Measurements from ENCODE around the gene CARHSP1.
"Not testable (repeated sequence)": the region's sequence is repeated elsewhere in the genome, so short reads cannot be mapped to it uniquely, and the experiment has no call there.

Gene CARHSP1

DNA sequence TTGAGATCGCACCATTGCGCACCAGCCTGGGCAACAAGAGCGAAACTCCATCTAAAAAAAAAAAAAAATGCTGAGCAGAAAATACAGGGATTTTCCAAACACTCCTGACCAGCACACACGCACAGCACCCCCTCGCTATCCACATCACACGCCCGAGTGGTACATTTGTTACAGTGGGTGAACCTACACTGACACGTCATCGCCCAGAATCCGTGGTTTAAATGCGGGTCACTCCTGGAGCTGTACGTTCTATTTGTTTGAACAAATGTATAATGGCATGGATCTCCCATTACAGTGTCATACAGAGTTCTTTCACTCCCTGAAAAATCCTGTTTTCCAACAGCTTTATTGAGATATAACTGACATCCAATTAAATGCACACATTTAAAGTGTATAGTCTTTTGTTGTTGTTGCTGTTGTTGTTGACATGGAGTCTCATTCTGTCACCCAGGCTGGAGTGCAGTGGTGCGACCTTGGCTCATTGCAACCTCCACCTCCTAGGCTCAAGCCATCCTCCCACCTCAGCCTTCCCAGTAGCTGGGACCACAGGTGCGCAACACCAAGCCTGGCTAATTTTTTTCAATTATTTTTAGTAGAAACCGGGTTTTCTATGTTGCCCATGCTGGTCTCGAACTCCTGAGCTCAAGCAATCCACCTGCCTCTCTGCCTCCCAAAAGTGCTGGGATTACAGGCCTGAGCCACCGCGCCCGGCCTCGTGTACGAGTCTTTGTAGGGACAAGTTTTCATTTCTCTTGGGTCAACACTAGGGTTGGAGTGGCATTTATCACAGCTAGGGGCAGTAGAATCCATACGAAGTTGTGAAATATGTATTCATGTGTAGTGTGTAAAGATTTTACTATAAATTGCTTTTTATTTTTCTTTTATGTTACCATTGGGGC is 4.4 kb upstream of the CARHSP1 start:
- DNase-seq (ENCODE audit: low read depth in 2 of 2, low spot score in 1 of 2), result no peak

DNA sequence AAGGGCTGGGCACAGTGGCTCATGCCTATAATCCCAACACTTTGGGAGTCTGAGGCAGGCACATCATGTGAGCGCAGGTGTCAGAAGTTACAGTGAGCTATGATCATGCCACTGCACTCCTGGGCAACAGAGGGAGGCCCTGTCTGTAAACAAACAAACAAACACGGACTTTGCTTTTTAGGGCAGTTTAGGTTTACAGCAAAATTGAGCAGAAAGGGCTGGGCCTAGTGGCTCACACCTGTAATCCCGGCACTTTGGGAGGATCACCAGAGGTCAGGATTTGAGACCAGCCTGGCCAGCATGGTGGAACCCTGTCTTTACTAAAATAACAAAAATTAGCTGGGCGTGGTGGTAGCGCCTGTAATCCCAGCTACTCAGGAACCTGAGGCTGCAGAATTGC is 3.3 kb upstream of the CARHSP1 start:
- no peak for DNase-seq (ENCODE audit: low read depth in 2 of 2, low spot score in 1 of 2)

DNA sequence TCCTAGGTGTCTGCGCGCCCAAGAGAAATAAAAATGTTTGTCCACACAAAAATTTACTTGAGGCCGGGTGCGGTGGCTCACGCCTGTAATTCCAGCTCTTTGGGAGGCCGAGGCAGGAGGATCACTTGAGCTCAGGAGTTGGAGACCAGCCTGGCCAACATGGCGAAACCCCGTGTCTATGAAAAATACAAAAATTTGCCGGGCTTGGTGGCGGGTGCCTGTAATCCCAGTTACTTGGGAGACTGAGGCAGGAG is 1.1 kb upstream of the CARHSP1 start:
- not testable (repeated sequence) for DNase-seq (ENCODE audit: low read depth in 2 of 2, low spot score in 1 of 2)

DNA sequence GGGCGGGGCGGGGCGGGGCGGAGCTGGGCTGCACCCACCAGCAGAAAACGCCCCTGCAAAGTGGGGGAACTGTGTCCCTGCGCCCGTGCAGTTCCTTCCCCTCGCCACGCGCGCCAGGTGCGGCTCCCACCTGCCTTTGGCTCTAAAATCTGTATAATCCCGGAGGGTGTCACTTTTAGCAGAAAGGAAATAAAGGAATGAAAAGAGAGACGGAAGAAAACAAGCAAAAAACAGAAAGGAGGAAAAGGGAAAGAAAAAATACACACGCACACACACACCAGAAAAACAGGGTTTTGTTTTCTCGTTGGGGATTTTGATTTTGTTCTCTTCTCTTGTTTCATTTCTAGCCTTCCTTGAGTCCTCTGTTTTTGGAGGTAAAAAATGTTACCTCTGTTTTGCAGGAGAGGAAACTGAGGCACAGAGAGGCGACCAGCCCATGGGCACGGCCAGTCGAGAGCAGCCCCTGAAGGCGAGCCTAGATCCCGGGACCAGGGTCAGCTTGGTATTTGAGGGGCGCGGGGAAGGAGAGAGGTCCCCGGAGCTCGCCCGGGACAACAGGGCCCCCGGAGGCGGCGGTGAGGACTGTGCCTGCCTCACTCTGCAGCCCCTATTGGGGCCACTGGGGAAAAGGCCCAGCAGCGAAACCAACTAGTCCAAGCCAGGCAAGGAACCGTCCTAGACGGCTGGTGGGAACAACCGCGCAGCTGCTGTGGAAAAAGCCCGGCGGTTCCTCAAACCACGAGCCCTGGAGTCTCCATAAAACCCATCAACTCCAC is 594 bp upstream of the CARHSP1 start:
- no peak for DNase-seq (ENCODE audit: low read depth in 2 of 2, low spot score in 1 of 2)

DNA sequence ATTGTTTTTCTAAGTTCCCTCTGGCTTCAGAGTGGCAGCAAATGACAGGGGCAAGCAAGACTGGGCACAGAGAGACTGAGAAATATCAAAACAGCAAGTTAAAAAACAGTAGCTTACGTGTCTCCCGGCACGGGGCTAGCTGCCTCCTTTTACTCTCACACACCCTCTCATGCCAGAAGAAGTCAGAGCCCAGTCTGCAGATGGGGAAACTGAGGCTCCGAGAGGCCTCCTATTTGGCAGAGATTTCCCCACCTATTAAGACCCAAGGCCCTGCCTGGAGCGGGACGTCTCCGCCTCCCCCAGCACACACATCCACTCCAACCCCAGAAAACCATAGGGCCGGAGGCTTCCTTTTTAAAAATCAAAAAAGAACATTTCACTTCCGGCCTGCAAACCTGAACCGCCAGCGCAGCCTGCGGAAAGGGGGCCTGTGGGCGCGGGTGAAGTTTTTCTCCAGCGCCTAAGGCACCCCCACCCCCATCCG is 832 bp downstream of the CARHSP1 start:
- peak in 1 of 2 donors; percentile 43 for DNase-seq (ENCODE audit: low read depth in 2 of 2, low spot score in 1 of 2)

DNA sequence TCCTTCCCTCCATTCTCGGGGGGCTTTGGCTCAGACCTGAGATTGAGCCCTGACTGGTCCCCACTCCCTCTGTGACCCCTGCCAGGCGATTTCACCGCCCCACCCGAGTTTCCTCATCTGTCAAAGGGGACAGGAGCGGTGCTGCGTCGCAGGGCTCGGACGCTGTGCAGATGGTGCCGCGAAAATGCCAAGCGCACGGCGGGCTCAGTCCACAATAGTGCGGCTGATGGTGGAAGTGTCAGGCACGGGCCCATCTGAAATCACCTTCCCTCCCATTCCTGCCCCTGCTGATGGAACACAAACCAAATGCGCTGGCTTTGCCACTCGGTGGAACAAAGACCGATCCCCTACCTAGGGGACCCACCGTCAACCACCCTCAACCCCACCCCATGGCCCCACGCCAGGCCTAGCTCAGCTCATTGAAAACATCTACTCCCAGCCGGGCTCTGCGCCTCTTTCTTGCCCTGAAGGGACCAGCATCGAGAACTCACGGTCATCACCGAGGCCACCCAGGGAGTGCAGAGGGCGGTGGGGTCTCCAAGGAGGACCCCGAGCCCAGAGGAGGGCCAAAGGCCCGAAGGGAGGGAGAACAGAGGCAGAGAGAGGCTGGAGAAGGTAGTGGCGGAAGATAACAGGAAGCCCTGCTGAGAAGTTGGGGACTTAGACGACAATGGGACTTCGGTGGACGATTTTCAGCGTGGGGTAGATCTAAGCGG is 1.4 kb downstream of the CARHSP1 start:
- DNase-seq (ENCODE audit: low read depth in 2 of 2, low spot score in 1 of 2), result no peak

DNA sequence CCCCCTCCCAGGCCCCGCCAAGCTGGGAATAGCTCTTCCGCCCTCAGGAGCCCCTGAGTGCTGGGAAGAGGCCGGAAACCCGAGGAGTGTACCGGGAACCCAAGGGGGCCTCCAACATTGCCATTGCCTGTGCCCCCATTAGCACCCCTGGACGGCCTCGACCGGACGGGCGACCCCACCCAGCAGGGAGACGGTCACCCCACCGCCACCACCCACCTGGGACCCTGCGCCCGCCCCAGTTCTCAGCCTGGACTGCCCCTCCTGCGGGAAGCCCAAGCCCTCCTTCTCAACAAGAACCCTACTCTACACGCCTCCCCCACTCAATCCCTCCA is 2.0 kb downstream of the CARHSP1 start:
- DNase-seq (ENCODE audit: low read depth in 2 of 2, low spot score in 1 of 2), result no peak

DNA sequence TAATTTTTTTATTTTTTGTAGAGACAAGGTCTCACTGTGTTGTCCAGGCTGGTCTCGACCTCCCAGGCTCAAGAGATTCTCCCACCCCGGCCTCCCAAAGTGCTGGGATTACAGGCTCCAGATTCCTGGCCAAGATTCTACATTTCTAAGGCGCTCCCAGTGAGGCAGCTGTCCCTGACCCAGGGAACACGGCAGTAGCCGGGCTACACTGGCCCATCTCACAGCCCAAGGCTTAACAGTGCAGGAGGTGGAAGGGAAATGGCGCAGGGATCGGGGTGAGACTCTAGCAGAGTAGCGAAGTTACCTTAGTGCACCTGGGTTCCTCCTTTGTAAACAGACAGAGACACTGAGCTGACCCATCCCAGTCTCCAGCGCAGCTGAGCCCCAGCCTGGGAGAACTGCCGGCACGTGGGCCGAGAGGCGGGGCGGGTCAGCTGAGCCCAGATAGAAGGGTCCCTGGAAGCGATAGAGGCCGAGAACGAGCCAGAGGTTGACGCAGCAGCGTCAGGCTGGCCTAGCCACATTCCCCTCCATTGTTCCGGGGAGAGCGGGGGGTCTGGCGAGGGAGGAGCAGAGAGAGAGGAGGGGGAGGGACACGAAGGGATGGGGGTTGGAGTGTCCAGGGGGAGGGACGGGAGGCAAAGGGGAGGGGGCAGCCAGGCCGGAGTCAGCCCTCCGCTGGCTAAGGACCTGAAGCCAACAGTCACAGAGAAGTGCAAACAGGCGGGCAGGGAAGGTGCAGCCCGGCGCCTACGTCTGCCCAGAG is 2.5 kb downstream of the CARHSP1 start:
- DNase-seq (ENCODE audit: low read depth in 2 of 2, low spot score in 1 of 2), result no peak

DNA sequence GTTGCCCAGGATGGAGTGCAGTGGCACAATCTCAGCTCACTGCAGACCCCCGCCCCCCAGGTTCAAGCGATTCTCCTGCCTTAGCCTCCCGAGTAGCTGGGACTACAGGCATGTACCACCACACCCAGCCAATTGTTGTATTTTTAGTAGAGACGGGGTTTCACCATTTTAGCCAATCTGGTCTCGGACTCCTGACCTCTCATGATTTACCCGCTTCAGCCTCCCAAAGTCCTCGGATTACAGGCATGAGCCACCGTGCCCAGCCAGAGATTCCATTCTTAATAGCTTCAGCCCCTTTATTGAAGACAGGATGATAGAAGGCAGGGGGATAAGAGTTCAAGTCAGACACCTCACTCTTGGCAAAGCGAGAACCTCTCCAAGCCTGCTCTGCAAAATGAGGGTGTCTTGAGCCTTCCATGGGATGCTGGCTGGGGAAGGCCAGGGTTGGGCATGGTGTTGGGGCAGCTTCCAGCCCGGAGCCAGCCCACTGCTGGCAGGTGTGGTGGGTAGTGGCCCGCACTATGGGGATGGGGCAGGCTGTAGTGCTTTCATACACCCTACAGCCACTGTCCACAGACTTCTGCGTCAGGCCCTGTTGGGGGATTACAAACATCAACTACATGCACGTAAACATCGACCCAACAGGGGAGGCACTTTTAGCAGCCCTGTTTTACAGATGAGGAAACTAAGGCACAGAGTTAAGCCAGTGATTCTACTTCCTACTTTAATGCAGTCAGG is 3.5 kb downstream of the CARHSP1 start:
- no peak for DNase-seq (ENCODE audit: low read depth in 2 of 2, low spot score in 1 of 2)

DNA sequence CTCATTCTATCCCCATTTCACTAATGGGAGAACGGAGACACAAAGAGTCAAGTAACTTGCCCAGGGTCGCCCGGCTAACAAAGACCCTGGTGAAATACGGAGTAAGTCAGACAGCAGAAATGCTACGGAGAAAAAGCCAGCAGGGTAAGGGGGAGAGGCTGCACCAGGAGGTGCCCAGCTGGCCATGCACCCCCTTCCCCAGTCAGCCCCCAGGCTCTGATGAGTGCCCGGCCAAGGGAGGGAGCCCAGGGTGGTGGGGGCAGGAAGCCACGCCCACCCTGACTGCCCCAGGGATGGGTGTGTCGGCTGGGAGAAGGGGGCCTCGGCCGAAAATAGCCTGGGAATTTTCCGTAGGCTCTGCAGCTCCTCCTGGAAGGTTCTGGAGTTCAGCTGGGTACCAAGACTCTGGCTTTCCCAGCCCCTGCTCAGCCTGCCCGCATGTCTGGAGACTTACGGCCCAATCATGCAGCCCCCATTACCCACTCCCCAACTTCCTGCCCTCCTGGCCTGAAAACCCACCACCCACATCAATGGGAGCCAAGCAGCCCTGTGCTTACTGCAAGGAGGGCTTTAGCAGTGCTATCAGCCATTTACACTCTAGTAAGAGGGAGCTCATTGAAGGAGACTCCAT is 4.2 kb downstream of the CARHSP1 start:
- no peak for DNase-seq (ENCODE audit: low read depth in 2 of 2, low spot score in 1 of 2)

DNA sequence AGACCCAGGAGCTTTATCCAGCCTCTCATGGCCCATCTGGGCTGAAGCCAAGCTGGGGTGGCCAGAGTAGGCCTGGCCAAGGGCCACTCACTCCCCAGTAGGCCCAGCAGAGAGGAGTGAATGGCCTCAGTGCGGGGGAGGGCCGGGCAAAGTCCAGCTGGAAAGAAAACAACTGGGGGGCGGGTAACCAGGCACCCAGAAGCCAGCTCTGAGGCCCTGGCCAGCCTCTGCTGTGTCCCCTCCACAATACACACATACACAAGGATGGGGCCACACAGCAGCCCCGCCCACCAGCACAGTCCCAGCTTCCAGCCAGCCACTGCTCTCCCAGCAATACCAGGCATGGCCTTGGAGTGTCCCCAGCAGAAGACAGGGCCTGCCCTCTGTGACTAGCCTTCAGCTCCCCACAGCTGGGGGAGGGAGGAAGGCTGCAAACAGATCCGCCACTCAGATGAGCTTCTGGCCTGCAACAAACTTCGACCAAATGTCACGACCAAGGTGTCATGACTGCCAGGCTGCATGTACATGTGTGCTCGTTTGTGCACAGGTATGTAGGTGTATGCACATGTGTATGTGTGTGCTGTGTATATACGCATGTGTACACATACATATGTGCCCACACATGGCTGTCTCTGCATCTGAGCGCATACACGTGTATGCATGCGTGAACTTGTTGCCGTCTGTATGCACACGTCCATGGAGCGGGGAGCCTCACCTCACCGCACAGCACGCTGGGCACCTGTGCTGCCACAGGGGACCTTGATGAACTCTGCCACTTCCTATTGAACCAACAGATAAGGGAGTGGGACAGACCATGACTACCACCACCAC is 5.0 kb downstream of the CARHSP1 start:
- DNase-seq (ENCODE audit: low read depth in 2 of 2, low spot score in 1 of 2), result no peak

DNA sequence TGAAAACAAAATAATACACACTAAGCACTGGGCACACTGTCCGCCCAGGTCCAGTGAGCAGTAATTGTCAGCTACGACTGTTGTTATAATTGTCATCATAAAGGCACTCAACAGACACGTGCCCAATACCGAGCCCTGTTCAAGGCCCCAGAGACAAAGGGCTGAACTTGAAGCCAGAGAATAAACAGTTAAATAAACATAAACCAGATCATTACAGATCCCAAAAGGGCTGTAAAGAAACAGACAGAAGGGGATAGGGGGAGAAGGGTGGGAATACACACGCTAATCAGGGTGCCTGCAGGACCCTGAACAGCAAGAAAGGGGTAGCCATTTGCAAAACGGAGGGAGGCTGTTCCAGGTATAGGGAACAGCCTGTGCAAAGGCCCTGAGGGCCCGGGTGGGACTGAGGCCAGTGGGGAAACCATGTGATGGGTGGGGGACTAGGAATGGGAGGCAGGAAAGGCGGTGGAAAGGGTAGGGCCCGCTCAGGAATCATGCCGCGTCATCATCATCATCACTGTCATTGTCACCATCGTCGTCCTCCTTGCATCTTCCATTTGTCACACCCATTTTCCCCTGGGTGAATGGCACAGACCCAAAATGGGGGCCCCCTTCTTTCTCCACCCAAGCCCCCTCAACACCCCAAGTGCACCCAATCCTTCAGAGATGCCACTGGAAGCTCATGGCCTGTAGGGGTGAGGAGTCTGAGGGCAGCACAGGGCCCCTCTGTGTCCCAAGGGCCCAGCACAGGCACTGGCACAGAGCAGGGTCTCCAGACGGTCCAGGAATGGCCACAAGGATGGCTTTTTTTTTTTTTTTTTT is 6.3 kb downstream of the CARHSP1 start:
- no peak for DNase-seq (ENCODE audit: low read depth in 2 of 2, low spot score in 1 of 2)

DNA sequence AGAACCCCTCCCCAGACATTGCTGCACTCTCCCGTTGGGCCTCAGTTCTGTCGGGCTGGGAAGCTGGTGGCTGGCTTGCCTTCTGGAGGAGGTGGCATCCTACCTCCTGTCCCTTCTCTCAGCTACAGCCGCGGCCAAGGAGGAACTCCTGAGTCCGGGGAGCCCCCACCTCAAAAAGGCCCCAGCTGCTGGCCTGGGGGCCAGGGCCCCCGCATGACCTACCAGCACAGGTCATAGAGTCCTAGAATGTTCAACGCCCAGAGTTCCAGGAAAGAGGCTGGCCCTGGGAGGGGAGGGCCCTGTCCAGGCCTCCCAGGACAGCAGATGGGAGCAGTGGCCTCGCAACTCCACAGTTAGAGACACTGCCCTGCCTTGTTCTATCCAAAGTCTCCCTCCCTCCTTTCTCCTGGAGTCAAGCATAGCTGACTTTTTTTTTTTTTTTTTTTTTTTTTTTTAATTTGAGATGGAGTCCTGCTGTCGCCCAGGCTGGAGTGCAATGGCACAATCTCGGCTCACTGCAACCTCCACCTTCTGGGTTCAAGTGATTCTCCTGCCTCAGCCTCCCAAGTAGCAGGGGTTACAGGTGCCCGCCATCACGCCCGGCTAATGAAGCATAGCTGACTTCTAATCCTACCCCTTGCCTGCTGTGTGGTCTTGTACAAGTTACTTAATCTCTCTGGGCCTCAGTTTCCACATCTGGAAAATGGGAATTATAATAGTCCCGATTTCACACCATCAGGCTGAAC is 7.1 kb downstream of the CARHSP1 start:
- DNase-seq (ENCODE audit: low read depth in 2 of 2, low spot score in 1 of 2), result no peak

DNA sequence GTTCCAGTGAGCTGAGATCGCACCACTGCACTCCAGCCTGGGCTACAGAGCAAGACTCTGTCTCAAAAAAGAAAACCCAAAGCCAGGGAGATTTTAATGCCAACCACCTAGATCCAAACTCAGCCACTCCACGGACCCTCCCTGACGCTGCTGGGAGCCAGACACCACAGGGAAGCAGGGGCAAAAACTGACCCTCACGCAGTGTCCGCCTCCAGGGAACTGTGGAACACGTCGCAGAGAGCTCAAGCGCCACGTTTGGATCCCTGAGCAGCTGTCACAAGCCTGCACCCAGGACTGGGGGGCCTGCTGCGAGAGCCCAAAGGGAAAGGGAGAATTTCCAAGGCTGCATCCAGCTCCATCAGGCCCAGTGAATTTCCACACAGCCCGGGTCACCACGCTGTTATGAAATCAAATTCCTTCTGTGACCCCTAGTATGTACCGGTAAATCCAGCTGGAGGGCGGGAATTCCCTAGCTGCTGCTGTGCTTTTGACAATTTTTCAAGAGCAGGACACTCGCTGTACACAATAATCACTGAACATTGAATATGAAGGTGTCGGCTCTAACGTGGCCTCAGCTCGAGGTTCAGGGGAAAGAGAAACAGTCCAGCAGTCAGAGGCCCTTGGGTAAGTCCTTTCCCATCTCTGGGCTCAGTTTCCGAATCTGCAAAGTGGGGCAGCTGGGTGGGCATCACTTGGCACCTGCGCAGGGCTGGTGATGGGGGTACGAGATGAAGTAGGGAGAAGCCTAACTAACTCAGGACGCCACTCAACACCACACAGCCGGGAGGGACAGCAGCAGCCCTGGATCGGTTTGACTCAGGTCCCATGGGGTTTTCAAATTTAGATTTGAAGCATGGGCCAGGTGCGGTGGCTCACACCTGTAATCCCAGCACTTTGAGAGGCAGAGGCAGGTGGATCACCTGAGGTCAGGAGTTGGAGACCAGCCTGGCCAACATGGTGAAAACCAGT is 8.6 kb downstream of the CARHSP1 start:
- no peak for DNase-seq (ENCODE audit: low read depth in 2 of 2, low spot score in 1 of 2)

DNA sequence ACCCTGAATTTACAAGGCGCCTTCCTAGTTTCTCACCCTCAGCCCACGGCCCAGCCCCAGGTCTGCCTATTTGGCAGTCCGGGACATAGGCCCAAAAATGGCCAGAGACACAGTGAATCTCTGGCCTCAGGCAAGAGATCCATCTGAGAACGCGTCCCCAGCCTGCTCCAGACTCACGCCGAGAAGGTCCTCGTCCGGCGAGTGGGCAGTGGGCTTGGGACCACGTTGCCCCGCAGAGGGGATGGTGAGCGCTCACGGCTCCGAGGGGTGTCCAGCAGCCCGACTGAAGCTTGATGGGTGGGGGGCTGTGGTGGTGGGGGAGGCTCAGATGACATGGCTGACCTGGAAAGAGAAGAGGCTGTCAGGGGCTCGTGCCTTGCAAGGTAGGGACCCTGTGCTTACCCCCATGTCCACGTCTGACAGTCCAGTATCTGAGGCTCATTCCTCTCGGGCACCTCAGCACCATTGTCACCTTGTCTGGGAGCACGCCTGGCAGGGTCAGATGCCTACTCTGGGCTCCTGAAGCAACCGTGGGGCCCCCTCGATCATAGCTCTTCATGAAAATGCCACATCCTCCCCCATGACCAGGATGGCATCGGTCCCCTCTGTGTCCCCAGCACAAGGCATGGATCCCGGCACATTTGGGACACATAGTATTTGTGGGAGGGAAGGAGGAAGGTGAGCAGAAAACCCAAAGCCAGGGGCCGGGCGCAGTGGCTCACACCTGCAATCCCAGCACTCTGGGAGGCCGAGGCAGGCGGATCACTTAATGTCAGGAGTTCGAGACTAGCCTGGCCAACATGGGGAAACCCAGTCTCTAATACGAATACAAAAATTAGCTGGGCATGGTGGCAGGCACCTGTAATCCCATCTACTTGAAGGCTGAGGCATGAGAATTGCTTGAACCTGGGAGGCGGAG is 9.6 kb downstream of the CARHSP1 start:
- no peak for DNase-seq (ENCODE audit: low read depth in 2 of 2, low spot score in 1 of 2)

All from stimulated activated CD8-positive, alpha-beta memory T cell treated with anti-CD3 and anti-CD28 coated beads, Interleukin-4, amount 100 ng/mL, for 4 hours (primary cell).